Suprapubic skin (tissue), 4 donors: Measurements from ENCODE around the gene SLC6A7. TPM values are rescaled to one million over a fixed set of nuclear protein-coding genes. Genes with fewer than 3 reads are reported as not detected.
"Not testable (repeated sequence)": the region's sequence is repeated elsewhere in the genome, so short reads cannot be mapped to it uniquely, and the experiment has no call there.

Experiments used
- DNase-seq, 2 donors: peaks; one replicate each; pipeline ENCODE4 v3.0.0-alpha.2; 2019; ENCODE audit warnings: low spot score in 2 of 2
- H3K27ac ChIP-seq: fragments of 200-600 bp; sonication (generic); one replicate; pipeline ENCODE4 v1.5.1; 2019
- H3K27me3 ChIP-seq: fragments of 200-600 bp; sonication (generic); one replicate; pipeline ENCODE4 v1.5.1; 2019
- H3K36me3 ChIP-seq: fragments of 200-600 bp; sonication (generic); one replicate; pipeline ENCODE4 v1.5.1; 2019
- H3K4me1 ChIP-seq: fragments of 200-600 bp; sonication (generic); one replicate; pipeline ENCODE4 v1.5.1; 2019
- H3K4me3 ChIP-seq: fragments of 200-600 bp; sonication (generic); one replicate; pipeline ENCODE4 v1.5.1; 2019; ENCODE audit warnings: mild to moderate bottlenecking
- H3K9me3 ChIP-seq: fragments of 200-600 bp; sonication (generic); one replicate; pipeline ENCODE4 v1.5.1; 2019
- EP300 ChIP-seq: sonication (generic); formaldehyde crosslinking; IDR thresholded peaks from one replicate; pipeline ENCODE4 v1.6.1; 2017; ENCODE audit warnings: antibody characterized with exemption
- POLR2A ChIP-seq, 2 donors: fragments of 450-650 bp; IDR thresholded peaks; one replicate each; pipeline ENCODE4 v1.6.1; 2017; ENCODE audit warnings: antibody characterized with exemption in 2 of 2, mild to moderate bottlenecking in 2 of 2, moderate library complexity in 2 of 2
- POLR2AphosphoS5 ChIP-seq, 3 donors: sonication (generic); formaldehyde crosslinking; IDR thresholded peaks; one replicate each; pipeline ENCODE4 v1.6.1; 2017; ENCODE audit warnings: antibody characterized with exemption in 3 of 3
- WGBS: methylation state at CpG from one replicate; pipeline ENCODE4 v1.1.5; 2018; 5-methylcytosine and 5-hydroxymethylcytosine counted together
- total RNA-seq, 4 donors: library from RNA; depleted of rRNA; stranded (reverse); fragments of >200 nt; gene quantifications; one replicate each; pipeline ENCODE4 v1.1.0, GENCODE V29; 2016
- TF ChIP-seq, protein P1 (sequence below), 2 donors: fragments of 200-600 bp in 1 of 2; fragments of 450-650 bp in 1 of 2; sonication (generic) in 1 of 2; IDR thresholded peaks; one replicate each; pipeline ENCODE4 v1.5.1; 2016 to 2019; ENCODE audit warnings: antibody characterized with exemption in 2 of 2, mild to moderate bottlenecking in 1 of 2, moderate library complexity in 1 of 2

The SLC6A7 gene
- total RNA-seq, 4 donors from 2014 or later: not detected

DNA sequence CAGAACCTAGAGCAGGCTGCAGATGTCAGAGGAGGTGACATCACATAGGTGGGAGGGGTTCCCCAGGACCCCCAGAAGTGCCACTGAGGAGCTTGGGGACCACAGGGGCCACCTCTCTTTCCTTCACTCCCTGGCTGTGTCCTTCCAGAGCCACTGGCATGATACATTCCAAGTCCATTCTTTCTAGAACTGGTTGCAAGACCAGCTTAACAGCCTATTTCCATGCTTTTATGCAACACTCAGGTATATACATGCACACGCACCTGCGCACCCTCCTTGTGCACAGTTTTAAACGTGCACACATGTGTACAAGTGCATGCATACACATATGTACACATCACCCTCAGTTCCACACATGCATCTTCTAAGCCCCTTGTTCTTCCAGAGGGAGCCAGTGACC lies 39.7 kb downstream of the SLC6A7 start:
- DNase-seq: no peak
- TF ChIP-seq POLR2A (IDR thresholded peaks at IDR 0.05) (no peak), EP300 (no peak), POLR2AphosphoS5 (IDR thresholded peaks at IDR 0.05) (no peak)
- TF ChIP-seq, protein P1, sequence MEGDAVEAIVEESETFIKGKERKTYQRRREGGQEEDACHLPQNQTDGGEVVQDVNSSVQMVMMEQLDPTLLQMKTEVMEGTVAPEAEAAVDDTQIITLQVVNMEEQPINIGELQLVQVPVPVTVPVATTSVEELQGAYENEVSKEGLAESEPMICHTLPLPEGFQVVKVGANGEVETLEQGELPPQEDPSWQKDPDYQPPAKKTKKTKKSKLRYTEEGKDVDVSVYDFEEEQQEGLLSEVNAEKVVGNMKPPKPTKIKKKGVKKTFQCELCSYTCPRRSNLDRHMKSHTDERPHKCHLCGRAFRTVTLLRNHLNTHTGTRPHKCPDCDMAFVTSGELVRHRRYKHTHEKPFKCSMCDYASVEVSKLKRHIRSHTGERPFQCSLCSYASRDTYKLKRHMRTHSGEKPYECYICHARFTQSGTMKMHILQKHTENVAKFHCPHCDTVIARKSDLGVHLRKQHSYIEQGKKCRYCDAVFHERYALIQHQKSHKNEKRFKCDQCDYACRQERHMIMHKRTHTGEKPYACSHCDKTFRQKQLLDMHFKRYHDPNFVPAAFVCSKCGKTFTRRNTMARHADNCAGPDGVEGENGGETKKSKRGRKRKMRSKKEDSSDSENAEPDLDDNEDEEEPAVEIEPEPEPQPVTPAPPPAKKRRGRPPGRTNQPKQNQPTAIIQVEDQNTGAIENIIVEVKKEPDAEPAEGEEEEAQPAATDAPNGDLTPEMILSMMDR (IDR thresholded peaks at IDR 0.05): no peak
- Histone ChIP-seq H3K36me3 (no peaks in the 10 kb centered on the region), H3K27me3 (no peaks in the 10 kb centered on the region), H3K27ac (no peak overlapping the region), H3K4me3 (no peak overlapping the region), H3K9me3 (no peaks in the 10 kb centered on the region), H3K4me1 (no peaks in the 10 kb centered on the region)
- WGBS: 90% methylated on average over 3 of the region's 3 CpGs

DNA sequence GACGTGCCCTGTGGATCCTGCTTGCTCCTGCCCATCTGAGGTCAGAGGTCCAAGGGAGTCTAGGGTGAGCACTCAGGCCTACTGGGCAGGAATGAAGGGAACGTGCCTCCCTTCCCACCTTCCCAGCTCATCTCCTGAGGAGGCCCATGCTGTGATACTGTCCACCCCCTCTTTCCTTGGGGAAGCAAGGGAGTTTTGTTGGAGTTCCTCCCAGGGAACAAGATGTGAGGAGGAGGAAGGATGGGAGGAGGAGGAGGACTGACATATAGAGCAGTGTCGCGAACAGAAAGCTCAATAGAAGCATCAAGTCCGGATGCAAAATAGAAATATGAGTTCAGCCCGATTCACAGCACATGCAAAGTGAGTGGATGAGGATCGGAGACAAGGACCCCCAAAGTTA lies 41.0 kb downstream of the SLC6A7 start:
- WGBS: 88% methylated on average over 7 of the region's 7 CpGs

DNA sequence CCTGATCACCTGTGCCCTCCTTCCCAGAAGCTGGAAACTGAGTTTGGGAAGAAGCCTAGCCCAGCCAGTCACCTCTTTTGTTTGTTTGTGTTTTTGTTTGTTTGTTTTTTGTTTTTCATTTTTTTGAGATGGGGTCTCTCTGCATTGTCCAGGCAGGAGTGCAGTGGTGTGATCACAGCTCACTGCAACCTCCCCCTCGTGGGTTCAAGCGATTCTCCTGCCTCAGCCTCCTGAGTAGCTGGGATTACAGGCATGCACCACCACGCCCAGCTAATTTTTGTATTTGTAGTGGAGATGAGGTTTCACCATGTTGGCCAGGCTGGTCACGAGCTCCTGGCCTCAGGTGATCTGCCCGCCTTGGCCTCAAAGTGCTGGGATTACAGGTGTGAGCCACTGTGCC lies 43.8 kb downstream of the SLC6A7 start:
- H3K27ac ChIP-seq, H3K4me1 ChIP-seq, H3K9me3 ChIP-seq, H3K4me3 ChIP-seq, H3K27me3 ChIP-seq, H3K36me3 ChIP-seq, DNase-seq: not testable (repeated sequence)
- 96% methylated on average over 5 of the region's 5 CpGs for WGBS

More for the DNA sequence above, 41.0 kb downstream of the SLC6A7 start:
- TF ChIP-seq, protein P1 (IDR thresholded peaks at IDR 0.05): no peak
- no peak for TF ChIP-seq POLR2A (IDR thresholded peaks at IDR 0.05)
- no peak for TF ChIP-seq POLR2AphosphoS5 (IDR thresholded peaks at IDR 0.05)
- TF ChIP-seq EP300: no peak
- DNase-seq: no peak
- Histone ChIP-seq H3K4me1 (no peaks in the 10 kb centered on the region), H3K9me3 (no peaks in the 10 kb centered on the region), H3K27ac (no peak overlapping the region), H3K4me3 (no peak overlapping the region), H3K27me3 (no peaks in the 10 kb centered on the region), H3K36me3 (no peaks in the 10 kb centered on the region)

DNA sequence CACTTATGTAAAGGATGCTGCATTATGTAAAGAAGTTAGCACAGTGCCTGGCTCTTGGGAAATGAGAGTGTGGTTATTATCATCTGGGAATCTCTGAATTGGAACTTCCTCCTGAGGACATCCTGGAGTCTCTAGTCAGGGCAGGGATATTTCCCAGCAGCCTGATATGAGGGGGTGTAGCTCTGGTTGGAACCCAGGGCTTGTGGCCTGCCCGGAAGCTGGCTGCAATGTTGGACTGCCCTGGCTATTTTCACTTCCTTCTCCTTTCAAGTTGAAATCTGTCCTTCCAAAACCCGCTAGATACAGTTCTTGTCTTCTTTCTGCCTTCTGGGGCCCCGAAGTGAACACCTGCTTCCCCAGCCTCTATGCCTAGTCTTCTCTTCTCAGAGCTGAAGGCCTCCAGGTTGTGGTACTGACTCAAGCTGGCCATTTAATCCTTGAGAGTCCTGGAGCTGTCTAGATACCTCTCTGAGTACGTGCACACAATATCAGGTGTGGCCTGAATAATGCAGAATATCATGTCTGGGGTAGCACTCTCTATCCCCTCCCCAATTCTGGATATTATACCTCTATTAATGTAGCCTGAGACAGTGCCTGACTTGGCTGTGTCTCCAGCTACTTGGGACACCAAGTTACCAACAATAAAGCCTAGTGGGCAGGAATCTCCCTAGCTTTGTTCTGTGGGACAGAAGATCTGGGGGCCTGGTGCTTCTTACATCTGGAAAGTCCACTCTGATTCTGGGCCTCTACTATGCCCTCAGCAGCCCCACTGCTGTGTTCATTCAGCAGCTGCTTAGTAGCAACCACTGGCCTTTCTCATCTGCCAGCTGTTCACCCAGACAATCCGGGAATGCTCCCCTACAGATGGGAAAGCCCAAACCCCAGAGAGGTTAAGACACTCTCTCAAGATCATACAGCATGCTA lies 45.0 kb downstream of the SLC6A7 start:
- no peaks in the 10 kb centered on the region for H3K9me3 ChIP-seq
- TF ChIP-seq EP300: no peak
- TF ChIP-seq, protein P1 (IDR thresholded peaks at IDR 0.05): no peak
- TF ChIP-seq POLR2AphosphoS5 (IDR thresholded peaks at IDR 0.05): no peak
- TF ChIP-seq POLR2A (IDR thresholded peaks at IDR 0.05): no peak
- 83% methylated on average over 5 of the region's 5 CpGs for WGBS
- no peak for DNase-seq
- H3K27me3 ChIP-seq: no peaks in the 10 kb centered on the region
- H3K27ac ChIP-seq: no peak overlapping the region
- H3K36me3 ChIP-seq: no peaks in the 10 kb centered on the region
- H3K4me3 ChIP-seq: no peak overlapping the region
- no peaks in the 10 kb centered on the region for H3K4me1 ChIP-seq

DNA sequence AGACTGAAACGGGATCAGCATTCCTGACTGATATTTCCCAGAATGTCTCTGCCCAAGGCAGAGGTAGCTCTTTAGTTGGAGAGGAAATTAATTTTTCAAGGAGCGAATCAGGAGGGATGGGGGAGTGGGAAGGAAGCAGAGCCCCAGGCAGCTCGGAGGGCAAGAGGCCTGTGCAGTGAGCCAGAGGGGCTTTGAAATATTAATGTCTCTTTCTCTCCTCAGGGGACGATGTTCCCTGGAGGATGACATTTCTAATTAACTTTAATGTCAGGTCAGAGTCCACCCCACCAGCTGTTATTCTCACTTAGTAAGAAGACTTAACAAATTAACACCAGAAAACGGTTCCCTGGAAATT lies 45.6 kb downstream of the SLC6A7 start:
- TF ChIP-seq POLR2AphosphoS5 (IDR thresholded peaks at IDR 0.05) (no peak), POLR2A (IDR thresholded peaks at IDR 0.05) (no peak)
- TF ChIP-seq, protein P1 (IDR thresholded peaks at IDR 0.05): no peak
- H3K4me3 ChIP-seq: no peak overlapping the region
- no peak overlapping the region for H3K27ac ChIP-seq
- H3K9me3 ChIP-seq: no peaks in the 10 kb centered on the region
- H3K36me3 ChIP-seq: no peaks in the 10 kb centered on the region
- no peaks in the 10 kb centered on the region for H3K4me1 ChIP-seq
- no peaks in the 10 kb centered on the region for H3K27me3 ChIP-seq
- no peak for DNase-seq
- WGBS: 82% methylated on average over 5 of the region's 5 CpGs
